SK-N-SH (cell line): ENCODE data around the gene FCN3.

Source experiments
- FOXM1 ChIP-seq: IDR thresholded peaks from 2 replicates; pipeline ENCODE4 v1.4.0; 2012; ENCODE audit warnings: low read depth, mild to moderate bottlenecking
- GABPA ChIP-seq: IDR thresholded peaks from 2 replicates; pipeline ENCODE4 v1.4.0; 2012; ENCODE audit warnings: low read depth, mild to moderate bottlenecking
- NFIC ChIP-seq: IDR thresholded peaks from 2 replicates; pipeline ENCODE4 v1.4.0; 2012; ENCODE audit warnings: borderline replicate concordance

DNA sequence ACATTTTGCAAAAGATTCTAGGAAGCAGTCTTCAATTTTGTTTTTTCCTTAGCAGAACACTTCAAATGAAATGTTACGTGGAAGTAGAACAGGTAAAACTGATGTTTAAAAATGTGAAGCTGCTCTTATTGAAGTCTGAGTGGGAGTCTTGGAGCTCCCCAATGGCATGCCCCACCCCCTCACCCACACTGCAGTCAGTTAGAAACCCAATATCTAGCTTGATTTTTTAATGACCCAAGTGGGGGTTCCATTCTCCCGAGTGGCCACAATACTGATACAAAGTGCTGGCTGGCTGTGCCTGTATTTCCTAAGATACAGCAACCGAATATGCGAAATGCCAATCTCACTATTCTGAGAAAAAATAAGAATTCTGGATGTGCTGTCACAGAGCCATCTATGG, 49.1 kb upstream of the FCN3 start:
- no peak for TF ChIP-seq NFIC
- TF ChIP-seq FOXM1, result no peak
- no peak for TF ChIP-seq GABPA
